GM21737 (cell line): ENCODE measurements around the gene IGSF21.

Source experiments
- ATAC-seq: cut with Tn5 transposase; IDR thresholded peaks from one replicate; pipeline ENCODE4 v1.9.1; 2021; ENCODE audit warnings: mild to moderate bottlenecking, moderate library complexity; ENCODE audit not compliant: unreplicated experiment

IGSF21 gene

DNA sequence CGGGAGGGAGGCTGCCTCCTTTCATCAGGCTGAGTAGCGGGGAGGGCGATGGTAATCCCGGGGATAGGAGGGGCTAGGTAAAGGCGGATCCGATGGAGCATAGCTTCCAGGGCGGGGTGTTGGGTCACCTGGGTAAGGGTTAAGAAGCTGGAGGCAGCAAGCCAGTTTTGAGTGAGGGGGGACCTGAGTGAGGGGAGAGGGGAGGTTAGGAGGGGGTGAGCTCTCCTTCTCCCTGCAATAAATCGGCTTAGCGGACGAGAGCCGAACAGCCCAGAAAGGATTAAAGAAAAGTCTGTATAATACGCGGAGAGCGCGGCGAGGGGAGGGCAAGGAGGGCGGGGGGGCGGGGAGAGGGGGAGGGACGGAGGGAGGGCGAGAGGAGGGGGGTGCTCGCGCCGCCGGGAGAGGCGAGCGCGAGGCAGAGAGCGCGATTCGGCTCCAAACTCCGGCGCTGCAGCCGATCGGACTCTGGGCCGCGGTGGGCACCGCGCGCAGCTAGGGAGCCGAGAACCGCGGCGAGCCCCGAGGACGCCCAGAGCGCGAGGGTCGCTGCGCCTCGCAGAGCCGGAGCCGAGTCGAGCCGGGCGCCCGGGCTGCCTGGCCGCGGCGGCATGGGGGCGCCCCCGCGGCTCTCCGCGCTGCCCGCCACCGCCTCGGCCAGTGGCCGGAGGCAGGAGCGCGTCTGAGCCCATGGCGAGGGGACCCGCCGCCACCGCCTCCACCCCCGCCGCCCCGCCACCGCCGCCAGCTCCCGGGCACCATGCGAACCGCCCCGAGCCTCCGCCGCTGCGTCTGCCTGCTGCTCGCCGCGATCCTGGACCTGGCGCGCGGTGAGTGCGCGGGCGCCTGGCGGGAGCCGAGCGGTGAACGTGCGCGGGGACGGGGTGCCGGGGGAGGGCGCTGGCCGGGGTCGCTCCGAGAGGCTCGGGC is at the start of gene IGSF21:
TSS of gene IGSF21 (plus strand) at position 430 of the 930 bp plus-strand sequence. CDS start at position 761, 331 bp downstream.
- no peak for ATAC-seq

DNA sequence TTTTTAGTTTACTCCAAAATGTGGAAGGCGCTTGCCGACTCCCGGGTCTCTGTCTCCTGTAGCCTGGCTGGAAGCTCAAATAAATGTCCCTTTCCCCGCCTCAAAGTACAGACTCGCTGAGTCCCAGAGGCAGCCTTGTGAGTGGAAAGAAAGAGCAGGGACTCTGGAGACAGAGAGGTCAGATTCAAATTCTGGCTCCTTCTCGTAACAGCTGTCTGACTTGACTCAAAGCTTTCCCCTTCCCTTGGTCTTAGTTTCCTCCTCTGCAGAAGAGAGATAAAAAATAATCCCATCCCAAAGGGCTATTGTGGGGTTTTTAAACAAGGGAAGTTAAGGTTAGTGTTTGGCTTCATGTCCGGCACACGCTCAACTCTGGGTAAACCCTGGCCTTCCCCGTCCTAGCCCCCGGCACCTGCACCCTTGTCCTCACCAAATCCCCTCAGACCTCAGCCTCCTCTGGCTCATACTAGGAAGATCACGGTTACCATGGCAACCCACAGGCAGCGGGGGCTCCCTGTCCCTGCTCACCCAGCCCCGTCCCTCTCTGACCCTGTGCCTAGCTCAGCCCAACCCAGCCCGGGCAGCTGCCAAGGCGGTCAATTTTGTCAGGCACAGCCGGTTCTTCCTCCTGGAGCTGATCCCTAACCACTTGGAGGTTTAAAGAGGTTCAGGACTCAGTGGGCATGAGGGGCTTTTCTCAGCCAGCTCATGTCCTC is 49.2 kb upstream of the IGSF21 start:
- ATAC-seq, result no peak

DNA sequence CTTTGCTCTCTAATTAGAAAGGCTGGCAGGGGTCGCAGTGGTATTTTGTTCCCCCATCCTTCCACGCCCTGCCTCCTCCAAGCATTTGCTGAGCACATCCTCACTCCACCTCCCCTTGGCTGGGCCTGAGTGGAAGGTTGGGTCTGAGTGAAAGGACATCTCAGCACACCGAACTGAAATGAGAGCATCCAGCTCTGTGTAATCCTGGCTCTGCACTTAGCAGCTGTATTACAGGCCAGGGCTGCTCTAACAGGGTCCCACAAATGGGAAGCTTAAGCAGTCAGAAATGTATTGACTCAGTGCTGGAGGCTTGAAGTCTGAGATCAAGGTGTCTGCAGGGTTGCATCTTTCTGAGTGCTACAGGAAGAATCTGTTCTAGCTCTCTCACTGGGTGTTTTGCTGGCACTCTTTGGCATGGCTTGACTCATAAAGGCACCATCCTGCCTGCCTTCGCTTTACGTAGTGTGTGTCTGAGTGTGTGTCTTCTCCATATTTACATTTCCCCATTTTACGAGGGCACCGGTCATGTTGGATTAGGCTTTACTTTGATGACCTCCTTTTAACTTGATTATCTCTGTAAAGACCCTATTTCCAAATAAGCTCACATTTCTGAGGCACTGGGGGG is 48.5 kb upstream of the IGSF21 start:
- ATAC-seq, result no peak

DNA sequence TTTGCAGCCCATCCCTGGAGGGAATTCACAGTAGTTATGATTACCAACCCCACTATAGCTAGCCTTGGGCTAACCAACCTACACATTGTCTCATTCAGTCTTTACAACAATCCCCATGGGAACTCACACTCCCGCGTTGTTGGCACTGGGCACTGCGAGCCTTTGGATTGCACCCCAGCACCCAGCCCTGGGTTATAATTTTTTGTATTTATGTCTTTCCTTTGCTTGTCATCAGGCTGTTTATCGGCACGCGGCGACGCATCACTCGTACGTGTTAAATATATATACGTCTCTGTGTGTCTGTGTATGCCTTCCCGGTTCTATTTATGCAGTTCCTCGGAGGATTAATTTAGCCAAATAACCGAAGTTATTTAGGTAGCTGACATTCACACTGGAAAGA is 47.2 kb upstream of the IGSF21 start:
- ATAC-seq, result no peak

DNA sequence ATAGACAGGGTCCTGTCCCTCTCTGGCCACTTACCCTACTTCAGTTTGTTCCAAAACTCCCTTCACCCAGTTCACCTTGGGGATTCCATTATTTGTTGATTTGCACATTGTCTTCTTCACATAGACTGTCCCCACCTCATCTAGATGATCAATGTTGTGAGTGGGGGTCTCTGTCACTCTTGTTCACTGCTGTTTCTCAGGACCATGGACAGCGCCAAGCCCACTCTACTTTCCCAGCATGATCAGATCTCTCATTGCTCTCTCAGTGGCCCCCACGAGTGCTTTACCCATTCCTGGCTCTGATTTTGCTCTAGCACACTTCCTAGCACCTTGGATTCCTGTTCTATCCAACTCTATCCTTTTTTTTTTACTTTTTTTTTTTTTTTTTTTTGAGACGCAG is 45.4 kb upstream of the IGSF21 start:
- no peak for ATAC-seq

DNA sequence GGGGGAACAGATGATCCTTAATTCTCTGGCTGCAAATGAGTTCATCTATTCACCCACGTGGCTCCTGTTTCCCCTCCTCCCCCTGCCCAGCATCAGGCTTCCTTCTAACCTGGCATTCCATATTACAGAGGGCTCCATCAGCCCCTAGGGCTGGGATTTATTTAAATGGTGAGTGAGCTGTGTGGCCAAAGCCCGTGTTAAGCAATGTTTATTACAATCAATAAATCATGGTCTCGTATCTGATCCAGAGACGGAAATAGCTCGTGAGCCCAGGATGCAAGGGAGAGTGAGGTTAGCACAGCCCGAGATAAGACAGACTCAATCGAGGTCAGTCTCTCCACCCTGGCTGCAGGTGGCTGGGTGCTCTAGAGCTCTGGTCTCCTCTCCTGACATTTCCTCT is 43.1 kb upstream of the IGSF21 start:
- ATAC-seq, result no peak

DNA sequence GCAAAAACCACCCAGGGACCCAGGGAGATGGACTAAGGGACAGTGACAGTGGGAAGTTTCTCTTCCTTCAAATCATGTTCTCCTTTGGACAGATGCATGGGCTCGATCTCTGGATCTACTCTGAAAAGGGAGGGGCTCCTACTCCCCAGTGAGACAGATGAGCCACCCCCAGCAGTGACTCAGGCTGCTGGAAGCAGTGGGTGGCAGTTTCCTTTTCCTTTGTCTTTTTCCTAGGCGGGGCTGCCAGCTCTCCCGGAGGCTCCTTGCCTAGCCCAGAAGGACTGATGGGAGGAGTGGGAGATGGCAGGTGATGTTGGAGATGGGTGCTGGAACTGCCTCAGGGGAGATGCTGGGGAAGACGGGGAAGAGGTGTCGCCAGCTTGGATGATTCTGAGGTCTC is 41.0 kb upstream of the IGSF21 start:
- no peak for ATAC-seq

DNA sequence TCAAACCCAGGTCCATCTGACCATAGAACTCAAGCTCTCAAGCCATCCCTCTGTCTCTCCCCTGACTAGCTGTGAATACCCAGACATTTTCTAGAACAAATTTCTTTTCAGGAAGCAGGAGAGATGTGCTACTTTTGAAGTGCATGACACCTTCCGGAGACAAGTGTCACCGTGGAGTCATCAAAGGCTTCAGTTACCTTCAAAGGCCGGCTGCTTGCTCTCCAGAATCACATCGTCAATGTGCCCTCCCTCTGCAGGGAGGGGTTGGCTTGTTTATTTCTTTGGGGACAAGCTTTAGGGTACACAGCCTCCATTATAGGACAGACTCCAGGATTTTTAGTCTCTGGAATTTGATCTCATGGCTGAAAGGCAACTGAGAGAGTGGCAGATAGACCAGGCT is 37.7 kb upstream of the IGSF21 start:
- no peak for ATAC-seq

DNA sequence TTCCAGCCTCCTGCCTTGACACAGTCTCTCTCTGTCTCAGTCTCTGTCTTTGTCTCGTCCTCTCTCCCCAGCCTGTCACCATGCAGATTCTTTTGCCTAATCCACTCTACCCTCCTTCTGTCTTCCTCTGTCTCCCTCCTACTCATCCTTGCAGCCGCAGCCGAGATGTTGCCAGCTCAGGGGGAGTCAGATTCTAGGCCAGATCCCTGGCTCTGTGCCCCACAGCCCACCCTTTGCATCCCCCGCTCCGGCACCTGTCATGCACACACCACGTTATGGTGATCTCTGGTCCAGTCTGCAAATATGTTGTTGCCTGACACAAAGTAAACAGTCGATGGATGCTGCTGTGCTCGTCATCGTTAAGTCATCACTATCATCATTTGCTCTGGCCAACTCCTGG is 35.5 kb upstream of the IGSF21 start:
- ATAC-seq, result no peak

DNA sequence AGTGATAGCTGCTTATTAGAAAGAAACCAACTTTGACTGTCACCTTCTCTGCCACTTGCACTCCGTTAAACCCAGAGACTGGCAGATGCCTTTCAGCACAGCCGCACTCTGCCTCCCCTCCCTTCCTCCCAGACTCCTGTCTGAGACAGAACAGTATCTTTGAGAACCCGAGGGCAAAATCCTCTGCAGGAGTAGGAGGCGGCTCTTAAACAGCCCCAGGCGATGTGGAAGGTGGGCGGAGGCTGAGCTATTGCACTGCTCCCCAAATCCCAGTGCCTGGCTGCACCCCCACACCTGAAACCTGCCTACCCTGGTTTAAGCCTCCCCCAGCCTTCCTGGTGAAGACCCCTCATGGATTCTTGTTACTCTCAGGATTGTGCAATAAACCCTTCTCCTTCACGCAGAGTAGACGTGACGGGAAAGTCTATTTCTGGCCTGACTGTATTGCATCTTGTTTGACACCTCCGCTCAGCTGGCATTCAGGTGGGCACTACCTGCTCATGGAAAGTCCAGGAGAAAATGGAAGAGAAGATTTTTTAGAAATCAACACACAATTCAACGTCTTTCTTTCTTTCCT is 34.4 kb upstream of the IGSF21 start:
- no peak for ATAC-seq

DNA sequence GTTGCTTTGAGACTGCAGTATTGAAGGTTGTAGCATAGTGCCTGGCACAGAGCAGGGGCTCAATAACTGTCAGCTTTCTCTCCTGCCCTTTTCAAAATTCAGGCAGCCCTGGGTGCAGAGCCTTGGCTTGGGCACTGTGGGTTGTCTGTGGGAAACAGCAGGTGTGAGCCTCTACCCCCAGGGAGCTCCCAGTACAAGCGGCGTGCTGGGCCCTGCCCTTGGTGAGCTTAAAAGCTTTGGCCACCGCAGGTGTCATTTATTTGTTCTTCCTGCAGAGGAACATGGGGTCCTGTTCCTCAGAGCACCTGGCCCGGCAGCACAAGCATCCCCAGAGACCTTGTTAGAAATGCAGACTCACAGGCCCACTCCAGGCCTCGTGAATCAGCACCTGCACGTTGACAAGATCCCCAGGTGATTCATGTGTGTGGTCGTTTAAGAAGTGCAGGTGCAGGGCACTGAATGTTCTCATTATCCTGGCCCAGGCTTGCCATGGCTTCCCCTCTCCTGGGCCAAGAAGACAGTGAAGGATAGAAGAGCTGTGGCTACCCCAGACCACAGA is 29.9 kb upstream of the IGSF21 start:
- ATAC-seq, result no peak

DNA sequence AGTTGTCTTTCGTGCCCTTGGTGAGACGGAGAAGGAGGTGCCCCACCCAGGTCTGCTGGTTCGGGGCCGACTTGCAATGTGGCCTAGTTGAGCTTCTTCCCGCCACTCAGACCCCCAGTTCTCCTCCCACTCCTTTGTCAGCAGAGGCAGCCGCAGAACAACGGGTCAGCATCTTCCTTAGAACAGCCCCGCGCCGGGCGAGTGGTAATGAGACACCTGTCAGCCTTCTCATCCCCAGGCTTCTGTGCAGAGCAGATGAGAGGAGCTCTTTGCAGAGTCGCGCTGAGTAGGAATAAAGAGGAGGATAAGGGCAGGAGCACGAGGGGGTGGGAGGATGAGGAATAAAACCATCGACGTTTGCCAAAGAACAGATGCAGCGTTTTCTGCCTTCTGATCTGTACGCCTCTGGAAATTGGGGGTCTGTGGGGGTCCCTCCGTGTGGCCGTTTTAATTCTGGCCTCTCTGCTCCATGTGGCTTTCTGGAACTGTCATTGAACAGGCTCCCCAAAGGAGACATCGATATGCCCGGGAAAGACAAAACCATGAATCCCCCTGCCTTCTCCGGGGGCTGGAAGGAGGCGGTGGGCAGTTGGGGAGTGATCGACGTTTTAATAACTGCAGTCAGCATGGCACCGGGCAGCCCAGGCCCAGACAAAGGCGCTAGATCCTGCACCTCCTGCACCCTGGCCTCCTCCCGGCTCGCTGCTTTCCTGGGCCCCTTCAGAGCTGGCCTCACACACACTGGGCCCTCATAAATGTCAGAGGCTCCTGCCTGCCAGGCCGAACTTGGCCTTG is 27.5 kb upstream of the IGSF21 start:
- ATAC-seq, result no peak

DNA sequence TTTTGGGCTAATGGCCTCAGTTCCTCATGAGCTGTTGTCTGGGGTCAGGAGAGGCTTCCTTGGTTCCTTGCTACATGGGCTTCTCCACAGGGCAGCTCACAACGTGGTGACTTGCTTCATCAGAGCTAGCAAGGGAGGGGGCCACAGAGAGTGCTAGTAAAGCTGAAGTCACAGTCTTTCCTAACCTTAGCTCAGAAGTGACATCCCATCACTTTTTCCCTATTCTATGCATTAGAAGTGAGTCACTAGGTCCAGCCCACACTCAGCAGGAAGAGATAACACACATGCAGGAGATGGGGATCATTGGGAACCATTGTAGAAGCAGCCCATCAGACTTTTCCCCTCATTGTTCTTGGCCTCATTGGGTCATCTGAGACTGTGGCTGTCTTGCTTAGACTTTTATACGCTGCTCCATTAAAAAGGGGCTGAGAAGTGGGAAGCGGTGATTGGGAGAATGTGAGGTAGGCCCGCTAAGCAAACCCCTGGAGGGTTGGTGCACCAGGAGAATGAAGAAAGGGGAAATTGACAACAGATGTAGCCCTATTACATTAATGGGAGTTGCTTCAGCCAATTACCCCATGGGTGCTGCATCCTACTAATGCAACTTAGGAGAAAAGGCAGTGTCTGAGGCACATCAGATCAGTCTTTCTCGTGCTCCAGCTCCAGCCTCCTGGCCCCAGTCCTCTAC is 22.1 kb upstream of the IGSF21 start:
- no peak for ATAC-seq

DNA sequence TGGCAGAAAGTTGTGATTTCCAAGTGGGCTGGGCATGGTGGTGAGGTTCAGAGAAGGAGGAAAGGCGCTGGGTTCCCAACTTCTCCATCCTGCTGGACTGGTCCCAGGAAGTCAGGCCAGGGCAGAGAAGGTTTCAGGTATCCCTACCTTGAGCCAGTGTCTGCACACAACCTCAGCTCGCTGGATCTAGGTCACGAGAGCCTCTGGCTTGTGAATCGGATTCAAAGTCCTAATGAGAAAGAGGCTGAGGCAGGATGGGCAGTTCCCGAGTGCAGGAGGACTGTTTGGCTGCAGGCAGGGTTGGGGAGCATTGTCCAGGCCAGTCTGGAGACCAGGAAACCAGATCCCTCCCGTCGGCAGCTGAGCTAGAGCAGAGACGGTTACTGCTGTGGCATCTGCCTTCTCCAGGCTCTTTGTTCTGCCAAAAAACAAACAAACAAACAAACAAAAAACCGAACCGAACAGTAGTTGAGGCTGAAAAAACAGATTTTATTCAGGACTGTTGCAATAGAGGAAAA is 19.5 kb upstream of the IGSF21 start:
- no peak for ATAC-seq

DNA sequence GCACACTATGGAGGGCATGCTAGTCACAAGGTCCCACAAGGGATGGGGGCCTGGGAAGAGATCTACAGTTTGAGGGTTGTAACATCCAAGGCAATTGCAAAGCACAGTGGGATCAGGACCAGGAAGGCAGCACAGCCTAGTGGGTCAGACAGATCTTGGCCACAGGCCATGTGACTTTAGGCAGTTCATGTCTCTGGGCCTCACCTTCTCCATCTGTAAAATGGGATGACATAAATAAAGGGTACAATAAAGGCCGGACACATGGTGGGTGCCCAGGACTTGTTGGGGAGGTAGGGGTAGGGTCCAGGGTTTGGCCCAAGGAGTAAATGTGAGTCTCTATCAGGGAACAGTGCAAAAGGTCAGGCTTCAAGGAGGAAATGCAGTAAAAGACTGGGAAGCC is 18.1 kb upstream of the IGSF21 start:
- no peak for ATAC-seq

DNA sequence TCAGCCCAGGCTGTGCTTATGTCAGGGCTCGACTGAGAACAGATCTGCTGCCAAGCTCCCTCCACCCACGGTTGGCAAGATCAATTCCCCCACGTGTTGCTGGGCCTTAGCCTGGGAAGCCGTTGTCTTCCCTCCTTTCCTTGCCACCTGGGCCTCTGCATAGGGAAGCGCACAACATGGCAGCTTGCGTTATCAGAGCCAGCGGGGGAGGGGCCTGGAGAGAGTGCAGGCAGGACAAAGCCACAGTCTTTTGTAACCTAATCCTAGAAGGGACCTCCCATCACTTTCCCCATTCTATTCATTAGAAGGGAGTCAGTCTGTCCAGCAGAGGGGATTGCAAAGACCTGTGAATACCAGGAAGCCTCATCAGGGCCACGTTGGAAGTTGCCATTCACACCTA is 17.0 kb upstream of the IGSF21 start:
- ATAC-seq, result no peak

DNA sequence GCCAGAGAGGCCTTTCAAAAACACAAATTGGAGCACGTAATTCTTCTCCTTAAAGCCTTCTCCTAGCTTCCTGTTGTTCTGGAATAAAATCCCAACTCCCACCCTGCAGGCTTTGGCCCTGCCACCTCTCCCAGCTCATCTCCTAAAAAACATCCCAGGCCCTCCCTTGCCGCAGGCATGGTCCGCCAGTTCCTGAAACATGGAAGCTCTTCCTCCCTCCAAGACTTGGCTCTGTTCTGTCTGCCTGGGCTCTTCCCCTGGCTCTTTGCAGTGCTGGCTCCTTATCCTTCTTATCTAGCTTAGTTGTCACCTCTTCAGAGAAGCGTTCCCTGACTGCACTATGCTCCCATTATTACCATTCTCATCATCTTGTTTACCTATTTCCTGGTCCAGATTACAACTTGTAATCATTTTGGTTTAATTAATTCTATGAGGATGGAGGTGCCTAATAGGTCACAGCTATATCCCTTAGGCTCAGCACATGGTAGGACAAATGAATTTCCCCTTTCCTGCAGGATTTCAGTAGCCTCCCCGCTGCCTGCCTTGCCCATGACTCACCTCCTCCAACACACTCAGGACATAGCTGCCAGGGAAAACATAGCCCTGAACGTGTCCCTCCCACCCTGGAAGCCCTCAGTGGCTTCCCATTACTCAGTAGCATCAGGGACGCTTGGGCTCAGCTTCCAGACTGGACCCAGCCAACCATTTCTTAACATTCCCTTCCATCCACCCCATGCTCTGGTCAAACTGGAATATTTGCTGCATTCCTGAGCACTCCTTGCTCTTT is 15.7 kb upstream of the IGSF21 start:
- no peak for ATAC-seq

DNA sequence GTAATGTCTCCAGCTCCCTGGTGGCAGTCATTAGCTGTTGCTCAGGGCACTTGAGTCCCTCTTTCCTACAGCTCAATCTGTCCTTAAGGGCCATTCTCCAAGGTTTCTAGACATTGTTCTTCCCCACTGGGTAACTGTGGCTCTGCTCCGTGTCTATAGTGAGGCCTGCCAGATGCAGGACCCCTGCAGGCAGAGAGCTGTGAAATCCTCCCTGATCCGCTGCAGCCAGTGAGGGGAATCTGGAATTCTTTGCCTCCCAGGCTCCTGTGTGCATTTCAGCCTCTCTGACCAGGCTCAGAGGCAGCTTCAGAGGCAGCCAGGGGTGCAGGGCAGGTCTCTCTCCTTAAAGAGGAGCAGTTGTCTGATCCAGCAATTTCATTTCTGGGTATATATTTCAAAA is 14.4 kb upstream of the IGSF21 start:
- no peak for ATAC-seq

DNA sequence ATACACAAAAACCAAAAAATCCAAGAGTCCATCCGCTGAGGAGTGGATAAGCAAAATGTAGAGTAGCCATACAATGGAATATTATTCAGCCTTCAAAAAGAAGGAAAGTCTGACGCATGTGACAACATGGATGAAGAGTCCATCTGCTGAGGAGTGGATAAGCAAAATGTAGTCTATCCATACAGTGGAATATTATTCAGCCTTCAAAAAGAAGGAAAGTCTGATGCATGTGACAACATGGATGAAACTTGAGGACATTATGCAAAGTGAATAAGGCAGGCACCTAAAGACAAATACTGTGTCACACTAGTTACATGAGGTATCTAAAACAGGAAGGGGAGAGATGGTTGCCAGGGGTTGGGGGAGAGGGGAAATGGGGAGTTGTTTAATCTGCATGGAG is 14.0 kb upstream of the IGSF21 start:
- no peak for ATAC-seq
